GM19468 (cell line): ENCODE results near the gene CAVIN2.

Experiments
- ATAC-seq: cut with Tn5 transposase; IDR thresholded peaks from one replicate; pipeline ENCODE4 v1.9.1; 2021; ENCODE audit warnings: mild to moderate bottlenecking, moderate library complexity, moderate number of reproducible peaks; ENCODE audit not compliant: unreplicated experiment; ENCODE audit errors: extremely low read depth

The CAVIN2 gene, protein sequence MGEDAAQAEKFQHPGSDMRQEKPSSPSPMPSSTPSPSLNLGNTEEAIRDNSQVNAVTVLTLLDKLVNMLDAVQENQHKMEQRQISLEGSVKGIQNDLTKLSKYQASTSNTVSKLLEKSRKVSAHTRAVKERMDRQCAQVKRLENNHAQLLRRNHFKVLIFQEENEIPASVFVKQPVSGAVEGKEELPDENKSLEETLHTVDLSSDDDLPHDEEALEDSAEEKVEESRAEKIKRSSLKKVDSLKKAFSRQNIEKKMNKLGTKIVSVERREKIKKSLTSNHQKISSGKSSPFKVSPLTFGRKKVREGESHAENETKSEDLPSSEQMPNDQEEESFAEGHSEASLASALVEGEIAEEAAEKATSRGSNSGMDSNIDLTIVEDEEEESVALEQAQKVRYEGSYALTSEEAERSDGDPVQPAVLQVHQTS

DNA sequence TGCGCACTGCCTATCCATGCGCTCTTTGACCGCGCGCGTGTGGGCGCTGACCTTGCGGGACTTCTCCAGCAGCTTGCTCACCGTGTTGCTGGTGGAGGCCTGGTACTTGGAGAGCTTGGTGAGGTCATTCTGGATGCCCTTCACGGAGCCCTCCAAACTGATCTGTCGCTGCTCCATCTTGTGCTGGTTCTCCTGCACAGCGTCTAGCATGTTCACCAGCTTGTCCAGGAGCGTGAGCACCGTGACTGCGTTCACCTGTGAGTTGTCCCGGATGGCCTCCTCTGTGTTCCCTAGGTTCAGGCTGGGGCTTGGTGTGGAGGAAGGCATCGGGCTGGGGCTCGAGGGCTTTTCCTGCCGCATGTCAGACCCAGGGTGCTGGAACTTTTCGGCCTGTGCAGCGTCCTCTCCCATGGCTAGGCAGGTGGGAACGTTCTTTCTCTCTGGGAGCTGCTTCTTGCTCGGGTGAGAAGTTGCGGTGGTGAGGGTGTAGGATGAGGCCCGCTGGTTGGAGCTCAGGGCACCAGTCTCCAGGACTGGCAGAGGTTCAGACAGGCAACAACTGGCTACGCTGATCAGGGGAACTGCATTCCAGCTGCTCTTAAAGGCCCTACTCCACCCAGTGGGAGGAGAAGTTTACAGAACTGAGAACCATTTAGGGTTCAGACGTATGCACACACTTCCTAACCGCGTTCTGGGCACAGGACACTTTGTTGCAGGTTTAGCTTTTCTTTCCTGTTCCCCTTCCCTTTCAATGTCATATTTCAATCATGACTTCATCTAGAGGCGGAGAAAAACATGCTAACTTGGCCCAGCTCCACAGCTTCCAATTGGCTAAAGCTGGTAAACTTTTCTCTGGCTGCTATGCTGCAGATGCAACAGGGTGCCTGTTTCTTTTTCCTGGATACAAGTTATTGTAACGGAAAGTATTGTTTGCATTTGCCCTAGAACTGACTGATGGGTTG, at the start of gene CAVIN2:
Gene CAVIN2, minus strand, starts transcription at position 574 of the 962 bp plus-strand sequence. Its CDS starts 163 bp downstream, at position 411.
- ATAC-seq, result no peak

DNA sequence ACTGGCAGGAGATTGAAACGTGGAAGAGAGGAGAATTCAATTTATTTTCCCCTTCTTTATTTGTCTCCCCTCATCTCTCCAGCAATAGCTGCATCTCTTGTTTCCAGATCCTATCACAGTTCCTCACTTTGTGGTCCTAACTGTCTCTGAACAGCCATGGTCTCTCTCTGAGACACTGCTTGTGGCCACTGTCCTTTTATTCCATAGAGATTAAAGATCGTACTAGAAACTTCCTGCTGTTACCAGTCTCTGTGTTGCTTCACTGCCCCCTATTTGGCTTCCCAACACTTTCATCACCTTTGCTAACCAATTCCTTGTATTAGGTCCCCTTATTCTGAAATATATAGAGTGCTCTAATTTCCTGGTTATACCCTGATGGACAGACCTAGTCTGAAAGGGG, 48.9 kb upstream of the CAVIN2 start:
- no peak for ATAC-seq

DNA sequence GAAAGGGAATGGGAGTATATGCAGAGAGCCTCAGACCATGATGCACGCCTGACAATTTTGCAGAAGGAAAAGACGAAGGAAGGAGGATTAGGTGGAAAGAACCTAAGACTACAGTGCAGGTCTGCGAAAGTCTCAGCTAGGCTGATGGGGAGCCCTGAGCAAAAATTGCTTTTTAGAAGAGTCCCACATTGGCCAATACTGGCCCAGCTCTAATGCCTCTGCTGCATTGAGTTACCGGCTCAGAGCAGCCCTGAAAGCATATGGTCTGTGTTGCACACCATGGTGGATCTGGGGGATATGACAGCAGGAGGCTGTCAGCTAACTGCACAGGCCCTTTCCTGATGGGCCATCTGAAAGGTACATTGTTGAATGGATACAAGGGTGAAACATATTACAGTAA, 48.3 kb upstream of the CAVIN2 start:
- no peak for ATAC-seq

DNA sequence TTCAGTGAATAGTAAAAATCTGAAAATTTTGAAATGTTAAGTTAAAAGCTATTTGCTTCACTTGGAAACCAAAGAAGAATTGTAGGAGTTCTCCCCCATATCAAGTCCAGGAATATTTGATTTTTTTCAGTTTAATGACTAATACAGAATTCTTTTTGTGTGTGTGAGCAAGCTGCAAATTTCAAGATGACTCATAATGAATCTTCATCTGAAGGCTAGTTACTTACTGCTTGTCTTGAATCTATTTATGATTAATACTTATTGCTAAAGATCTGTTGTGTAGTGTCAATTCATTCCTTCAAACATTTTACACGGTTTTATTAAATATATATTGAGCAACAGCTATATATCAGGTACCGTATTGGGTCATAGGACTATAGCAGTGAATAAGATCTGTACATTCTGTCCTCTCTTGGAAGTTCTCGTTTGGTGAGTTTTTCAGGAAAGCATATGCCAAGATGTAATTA, 47.8 kb upstream of the CAVIN2 start:
- no peak for ATAC-seq

DNA sequence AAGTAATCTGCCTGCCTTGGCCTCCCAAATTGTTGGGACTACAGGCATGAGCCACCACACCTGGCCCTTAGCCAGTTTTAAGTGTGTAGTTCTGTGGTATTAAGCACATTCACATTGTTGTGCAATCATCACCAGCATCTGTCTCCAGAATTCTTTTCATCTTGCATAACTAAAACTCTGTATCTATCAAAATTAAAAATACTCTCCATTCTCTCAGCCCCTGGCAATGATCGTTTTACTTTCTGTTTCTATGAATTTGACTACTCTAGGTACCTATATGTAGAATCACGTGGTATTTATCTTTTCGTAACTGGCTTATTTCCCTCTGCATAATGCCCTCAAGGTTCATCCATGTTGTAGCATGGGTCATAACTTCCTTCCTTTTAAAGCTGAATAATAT, 45.5 kb upstream of the CAVIN2 start:
- ATAC-seq, result no peak

DNA sequence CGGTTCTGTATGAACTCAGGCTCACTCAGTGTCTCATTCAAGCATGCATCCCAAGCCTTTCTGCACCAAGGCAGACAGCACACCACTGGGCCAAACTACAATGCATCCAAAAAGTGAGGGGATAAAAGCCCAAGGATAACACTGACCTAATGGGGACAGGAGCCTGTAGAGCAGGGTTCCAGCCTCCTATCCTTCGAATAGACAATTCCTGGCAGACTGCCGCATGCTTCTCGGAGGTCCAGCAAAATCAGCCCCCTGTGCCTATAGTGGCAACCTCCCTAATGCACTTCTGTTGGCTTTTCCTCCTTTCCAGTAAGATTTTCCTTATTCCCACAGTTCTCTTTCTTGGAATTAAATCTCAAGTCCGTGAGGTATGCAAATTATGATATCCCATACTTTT, 44.8 kb upstream of the CAVIN2 start:
- no peak for ATAC-seq

DNA sequence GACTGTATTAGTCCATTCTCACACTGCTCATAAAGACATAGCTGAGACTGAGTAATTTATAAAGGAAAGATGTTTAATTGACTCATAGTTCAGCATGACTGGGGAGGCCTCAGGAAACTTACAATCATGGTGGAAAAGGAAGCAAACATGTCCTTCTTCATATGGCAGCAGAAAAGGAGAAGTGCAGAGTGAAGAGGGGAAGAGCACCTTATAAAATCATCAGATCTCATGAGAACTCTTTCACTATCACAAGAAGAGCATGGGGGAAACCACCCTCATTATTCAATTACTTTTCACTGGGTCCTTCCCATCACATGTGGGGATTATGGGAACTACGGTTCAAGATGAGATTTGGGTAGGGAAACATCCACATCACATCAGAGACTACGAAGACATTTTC, 43.0 kb upstream of the CAVIN2 start:
- ATAC-seq, result no peak

DNA sequence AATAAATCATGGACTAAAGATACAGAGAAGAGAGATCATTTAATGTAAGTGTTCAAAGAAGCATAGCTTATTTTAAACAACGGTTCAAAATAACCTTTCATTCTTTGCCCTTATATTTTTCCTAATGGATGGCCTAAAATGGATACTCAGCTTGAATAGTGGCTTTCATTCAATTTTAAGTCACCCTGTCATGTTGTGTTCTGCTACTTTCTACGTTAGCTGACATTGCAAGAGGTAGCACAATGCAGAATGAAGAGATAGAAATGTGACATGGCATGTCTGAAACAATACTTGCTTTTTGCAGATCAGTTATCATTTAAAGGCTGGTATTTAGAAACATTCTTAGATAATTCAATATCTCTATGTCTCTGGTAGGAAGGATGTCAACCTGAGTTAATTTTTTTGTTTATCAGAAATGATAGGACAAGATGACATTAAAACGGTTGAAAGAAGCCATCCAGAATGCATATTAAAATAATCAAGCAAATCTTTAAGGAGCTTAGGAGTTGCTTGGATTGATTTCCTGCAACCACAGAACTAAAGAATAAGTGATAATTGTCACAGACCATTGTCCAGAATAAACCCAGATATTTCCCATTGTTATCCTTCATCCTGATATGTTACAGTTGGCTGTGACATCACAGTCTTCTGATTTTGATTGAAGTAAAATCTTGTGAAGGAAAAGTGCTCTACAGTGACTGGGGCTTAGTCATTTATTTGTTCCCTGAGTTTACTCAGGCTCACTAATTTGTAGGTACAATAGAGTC, 41.7 kb upstream of the CAVIN2 start:
- no peak for ATAC-seq

DNA sequence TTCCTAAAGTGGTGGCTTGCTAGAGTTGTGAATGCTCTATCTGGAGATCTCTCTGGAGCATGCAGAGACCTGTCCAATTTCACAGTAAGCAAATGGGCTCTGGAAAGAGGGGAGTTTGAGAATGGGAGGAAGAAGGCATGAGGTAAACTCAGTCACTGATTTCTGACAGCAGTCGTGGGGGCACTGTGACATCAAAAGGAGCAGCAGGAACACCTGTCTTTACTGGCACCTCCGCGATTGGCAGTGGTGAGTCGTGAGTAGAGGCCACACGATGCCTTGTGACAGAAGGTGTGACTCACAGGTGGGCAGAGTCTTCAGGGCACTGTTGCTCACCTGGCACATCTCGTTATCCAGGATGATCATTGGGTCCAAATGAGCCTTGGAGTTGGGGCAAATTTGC, 38.8 kb upstream of the CAVIN2 start:
- no peak for ATAC-seq

DNA sequence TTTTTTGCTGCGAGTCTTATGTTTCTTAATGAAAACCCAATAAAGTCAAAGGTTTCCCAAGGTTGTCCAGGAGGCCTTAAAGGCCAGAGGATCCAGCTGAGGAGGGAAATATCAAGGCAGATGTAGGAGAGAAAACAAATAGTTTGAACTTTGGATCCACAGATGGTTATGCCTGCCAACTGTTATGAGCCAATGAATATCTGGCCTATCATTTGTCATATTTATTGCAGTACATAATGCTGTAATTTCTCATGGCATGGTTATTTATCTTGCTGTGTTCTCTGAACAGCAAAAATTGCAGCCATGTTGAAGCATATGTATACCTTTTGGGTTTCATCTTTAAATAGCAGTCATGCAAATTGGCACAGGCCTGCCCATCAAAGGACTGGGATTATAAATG, 38.2 kb upstream of the CAVIN2 start:
- no peak for ATAC-seq

DNA sequence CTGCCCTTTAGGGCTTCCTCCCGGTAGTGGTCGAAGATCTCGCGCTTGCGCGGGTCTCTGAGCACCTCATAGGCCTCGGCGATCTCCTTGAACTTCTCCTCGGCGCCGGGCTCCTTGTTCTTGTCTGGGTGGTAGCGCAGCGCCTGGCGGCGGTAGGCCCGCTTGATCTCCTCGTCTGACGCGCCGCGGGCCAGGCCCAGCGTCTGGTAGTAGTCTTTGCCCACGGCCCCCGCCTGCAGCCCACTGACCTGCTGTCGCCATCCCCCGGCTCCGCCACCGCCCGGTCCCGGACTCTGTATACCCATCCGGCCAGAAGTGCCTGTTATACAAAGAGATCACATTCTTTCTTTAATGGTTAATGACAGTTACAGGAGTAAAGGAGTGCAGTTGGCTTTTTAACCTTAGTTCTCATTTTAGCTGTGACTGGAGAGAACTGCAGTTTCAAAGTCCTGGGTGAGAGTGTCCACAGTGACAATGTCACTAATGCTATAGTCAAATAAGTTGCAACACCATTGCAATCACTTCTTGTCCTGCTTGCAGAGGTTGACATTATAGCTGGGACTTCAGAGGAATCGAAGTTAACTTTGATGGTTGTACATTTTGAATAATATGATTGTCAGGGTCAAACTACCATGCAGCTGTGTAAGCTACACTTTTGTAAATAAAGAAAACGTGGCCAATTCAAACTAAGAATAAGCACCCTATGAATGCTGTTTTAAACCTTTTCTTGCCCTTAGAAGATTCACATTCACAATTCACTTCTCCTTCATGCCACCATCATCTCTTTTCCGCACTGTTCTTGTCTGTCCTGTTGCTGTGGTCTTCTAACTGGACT, 35.3 kb upstream of the CAVIN2 start:
- ATAC-seq, result no peak

DNA sequence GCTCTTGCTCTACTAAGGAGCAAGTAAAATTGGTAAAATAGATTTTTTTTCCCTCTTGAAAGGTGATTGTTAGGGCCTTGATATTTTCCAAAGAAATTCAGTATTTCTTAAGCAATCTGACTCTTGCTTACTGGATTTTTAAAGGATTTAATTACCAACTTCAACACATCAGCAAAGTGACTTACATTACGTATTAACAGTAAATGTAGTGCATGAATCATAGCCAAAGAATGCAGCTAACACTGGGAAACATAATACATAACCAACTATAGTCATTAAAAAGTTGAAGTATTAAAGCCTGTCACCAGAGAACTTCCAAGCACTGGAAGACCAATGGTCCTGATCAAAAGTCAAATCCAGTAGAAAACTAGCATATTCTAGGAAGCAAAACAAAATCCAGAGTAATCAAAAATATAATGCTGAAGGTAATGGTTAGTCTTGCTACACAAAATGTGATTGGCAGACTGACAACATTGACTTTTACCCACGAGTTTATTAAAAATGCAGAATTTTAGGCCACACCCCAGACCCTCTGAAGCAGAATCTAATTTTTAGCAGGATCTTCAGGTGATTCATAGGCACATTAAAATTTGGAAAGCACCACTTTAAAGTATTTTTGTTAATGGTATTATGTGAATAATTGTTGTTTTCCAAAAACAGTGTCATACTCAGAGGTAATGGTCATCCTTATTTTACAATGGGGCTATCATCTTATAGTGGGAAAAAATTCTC, 31.8 kb upstream of the CAVIN2 start:
- no peak for ATAC-seq

DNA sequence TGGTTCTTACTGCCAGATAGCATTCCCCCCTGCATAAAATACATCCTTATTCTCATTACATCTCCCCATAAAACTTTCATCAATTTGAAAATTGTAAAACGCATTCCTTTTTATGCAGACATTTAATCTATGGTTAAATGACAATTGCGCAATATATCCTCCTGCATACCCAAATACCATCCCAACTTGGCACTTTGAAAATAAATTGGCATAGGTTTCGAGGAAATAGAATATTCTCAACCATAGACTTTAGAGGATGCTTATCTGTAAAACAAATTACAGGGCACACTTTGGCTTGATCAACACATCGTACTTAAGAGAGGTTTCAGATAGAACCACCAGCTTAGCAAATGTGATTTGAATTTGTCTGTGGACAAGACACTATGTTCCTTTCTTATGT, 31.0 kb upstream of the CAVIN2 start:
- ATAC-seq, result no peak

DNA sequence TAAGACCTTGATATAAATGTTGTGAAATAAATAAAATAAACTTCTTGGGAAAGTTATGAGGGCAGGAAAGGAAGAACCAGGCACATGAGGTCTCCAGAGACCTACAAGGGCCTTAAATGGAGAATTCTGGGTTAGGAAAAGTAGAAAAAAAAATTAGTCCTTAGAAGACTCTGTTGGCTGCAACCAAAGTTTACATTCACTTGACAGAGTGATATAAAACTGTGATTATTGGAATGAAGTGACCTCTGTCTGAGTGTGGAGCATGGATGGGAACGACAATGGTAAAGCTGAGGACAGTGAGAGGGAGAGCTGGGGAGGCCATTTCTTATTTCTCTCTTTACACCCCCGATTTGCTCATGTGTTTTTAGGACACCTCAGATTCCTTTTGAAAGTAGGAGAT, 29.0 kb upstream of the CAVIN2 start:
- ATAC-seq, result no peak

DNA sequence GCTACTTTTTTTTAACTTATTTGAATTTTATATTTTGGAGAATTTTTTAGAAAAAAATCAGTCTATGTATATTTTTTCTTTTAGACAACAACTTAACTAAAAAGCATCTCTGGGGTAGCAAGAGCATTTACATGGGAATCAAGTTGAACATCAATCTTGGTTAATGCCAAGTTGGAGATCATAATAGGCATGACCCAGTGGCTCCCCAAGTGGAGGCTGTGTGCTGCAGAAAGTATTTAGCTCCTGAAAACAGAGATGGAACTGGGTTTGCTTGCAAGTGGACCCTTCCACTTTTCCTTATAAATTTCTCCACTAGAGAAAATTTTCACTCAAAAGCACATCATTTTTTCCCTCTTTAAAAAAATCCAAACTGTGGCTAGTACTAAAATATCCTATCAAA, 23.9 kb upstream of the CAVIN2 start:
- ATAC-seq, result no peak

DNA sequence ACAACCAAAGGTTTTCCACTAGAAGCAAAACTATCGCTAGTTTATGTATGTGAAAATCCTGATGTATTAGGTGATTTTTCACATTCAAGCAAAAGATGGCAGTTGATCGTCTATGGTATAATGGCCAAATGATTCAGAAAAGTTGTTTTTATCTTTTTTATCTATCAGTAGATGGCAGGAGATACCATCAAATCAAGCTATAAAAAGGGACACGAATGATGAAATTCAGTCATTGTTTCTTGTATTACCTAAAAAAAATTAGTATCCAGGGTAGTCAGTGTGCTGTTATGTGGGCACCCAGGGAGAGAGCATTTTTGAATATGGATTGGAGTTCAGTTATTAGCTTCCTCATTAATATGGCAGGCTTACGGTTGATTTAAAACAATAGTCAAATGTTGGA, 22.9 kb upstream of the CAVIN2 start:
- no peak for ATAC-seq

DNA sequence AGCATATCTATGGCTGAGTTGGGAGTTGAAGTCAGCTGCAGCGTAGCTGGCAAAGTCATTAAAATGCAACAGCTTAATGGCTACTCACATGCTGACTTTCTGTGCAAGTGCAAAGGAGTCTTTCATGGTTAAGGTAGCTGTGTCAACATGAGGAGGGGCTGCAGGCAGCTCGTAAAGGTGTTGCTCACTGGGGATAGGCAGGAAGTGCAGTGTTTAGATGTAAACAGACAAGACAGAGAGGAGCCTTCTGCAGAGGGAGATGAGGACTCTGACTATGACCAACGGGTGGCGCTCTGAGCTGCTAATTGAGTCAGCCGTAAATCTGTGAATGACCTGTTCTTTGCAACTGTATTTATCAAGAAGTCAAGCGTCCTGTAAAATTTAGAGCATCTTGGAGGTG, 22.3 kb upstream of the CAVIN2 start:
- ATAC-seq, result no peak

DNA sequence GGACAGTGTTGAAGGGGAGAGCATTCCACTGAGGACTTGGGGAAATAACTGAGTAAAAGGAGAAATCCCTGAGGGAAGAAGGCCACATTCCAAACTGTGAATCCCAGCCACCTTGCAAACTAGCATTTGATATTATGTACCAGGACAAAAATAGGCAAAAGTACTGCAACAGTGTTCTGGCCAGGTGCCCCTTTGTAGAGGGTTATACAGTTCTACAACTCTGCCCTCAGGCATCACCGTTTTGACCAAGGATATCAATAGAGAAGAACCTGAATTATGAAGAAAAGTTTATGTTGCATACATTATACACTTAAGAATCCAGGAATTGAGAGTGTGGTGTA, 20.6 kb upstream of the CAVIN2 start:
- ATAC-seq, result no peak
